Panc1 (cell line): Measurements from ENCODE around the gene CCDC8.

Experiments
- CTCF ChIP-seq: fragments of 450-650 bp; IDR thresholded peaks from 2 replicates; pipeline ENCODE4 v1.5.1; 2017; ENCODE audit warnings: mild to moderate bottlenecking
- POLR2AphosphoS5 ChIP-seq: IDR thresholded peaks from 2 replicates; pipeline ENCODE4 v1.6.1; 2012; ENCODE audit warnings: mild to moderate bottlenecking, low read depth, low read length, moderate library complexity
- REST ChIP-seq, 2 experiments: IDR thresholded peaks; 2 replicates each; pipeline ENCODE4 v1.6.1; 2011 to 2012; ENCODE audit warnings: low read depth in 2 of 2, control low read depth in 1 of 2, low read length in 1 of 2, mild to moderate bottlenecking in 1 of 2, moderate library complexity in 1 of 2; ENCODE audit not compliant: insufficient read depth in 1 of 2

GRCh38 chr19:46404753-46405468 lies 8.5 kb downstream of the CCDC8 start:
- TF ChIP-seq CTCF (no peak), REST (IDR thresholded peaks at IDR 0.05; ENCODE audit: insufficient read depth in 1 of 2, low read depth in 2 of 2, low read length in 1 of 2) (no peak), POLR2AphosphoS5 (no peak)
